PC-3 (cell line): ENCODE data around the gene ST6GALNAC1.

Experiments used
- EZH2 ChIP-seq: fragments of 300-600 bp; sonication (generic); IDR thresholded peaks from one replicate; pipeline ENCODE4 v1.6.1; 2017; ENCODE audit warnings: antibody characterized with exemption, mild to moderate bottlenecking, low read length; ENCODE audit not compliant: unreplicated experiment
- TF ChIP-seq, protein P1 (sequence below): fragments of 300-600 bp; sonication (generic); conservative IDR thresholded peaks from 2 replicates; pipeline ENCODE4 v1.5.1; 2017; ENCODE audit warnings: antibody characterized with exemption, low read depth, mild to moderate bottlenecking, low read length

DNA sequence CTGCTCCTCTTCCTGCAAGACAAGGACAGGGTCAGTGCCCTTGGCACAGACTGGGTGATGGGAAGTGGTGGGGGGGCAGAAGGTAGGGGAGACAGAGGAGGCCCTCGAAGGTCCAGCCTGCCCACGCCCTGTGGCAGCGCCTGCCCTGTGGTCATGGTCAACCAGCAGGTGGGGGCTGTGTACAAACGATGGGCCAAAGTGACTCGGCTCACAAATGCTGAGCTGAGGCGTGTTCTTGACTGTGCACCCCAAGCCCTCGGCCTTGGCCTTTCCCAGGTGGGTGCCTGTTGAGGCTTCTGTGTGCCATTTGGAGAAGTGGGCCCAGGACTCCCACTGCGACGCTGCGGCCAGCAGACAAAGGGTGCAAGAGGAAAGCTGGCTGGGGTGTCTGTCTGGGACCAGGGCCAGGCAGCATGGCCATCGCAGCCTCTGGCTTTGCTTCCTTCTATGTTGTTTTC is 44.6 kb upstream of the ST6GALNAC1 start:
- TF ChIP-seq, protein P1, sequence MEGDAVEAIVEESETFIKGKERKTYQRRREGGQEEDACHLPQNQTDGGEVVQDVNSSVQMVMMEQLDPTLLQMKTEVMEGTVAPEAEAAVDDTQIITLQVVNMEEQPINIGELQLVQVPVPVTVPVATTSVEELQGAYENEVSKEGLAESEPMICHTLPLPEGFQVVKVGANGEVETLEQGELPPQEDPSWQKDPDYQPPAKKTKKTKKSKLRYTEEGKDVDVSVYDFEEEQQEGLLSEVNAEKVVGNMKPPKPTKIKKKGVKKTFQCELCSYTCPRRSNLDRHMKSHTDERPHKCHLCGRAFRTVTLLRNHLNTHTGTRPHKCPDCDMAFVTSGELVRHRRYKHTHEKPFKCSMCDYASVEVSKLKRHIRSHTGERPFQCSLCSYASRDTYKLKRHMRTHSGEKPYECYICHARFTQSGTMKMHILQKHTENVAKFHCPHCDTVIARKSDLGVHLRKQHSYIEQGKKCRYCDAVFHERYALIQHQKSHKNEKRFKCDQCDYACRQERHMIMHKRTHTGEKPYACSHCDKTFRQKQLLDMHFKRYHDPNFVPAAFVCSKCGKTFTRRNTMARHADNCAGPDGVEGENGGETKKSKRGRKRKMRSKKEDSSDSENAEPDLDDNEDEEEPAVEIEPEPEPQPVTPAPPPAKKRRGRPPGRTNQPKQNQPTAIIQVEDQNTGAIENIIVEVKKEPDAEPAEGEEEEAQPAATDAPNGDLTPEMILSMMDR, result 0 out of 2 replicates have a peak, but pooled peaks have one; percentile 20
- TF ChIP-seq EZH2, result no peak
